OCI-LY1 (cell line): ENCODE data around the gene SLX4IP.

ENCODE experiments used
- CTCF ChIP-seq: fragments of 200-600 bp; sonication (generic), shearing (Covaris generic); IDR thresholded peaks from 2 replicates; pipeline ENCODE4 v1.5.1; 2017; ENCODE audit warnings: mild to moderate bottlenecking, antibody characterized with exemption, low read length, moderate library complexity, mixed read lengths
- EZH2 ChIP-seq: fragments of 200-600 bp; sonication (generic), shearing (Covaris generic); IDR thresholded peaks from 2 replicates; pipeline ENCODE4 v1.8.0; 2017; ENCODE audit warnings: borderline replicate concordance, mixed run types, mild to moderate bottlenecking, antibody characterized with exemption, low read length, moderate library complexity, mixed read lengths

GRCh38 chr20:10430000-10430466, 5.1 kb upstream of the SLX4IP start:
- TF ChIP-seq CTCF: no peak
- TF ChIP-seq EZH2: no peak
